GM12878 (cell line): ENCODE results near the gene CDC45. TPM values are rescaled to one million over a fixed set of nuclear protein-coding genes. Genes with fewer than 3 reads are reported as not detected.

Experiments used
- ATAC-seq: fragments of 200-7000 bp; cut with Tn5 transposase; 3 replicates; pipeline ENCODE4 v1.9.1; 2020; ENCODE audit warnings: mild to moderate bottlenecking, moderate library complexity
- BruUV-seq: library from RNA; stranded (reverse); fragments of 400-500 nt; replicated peaks from 2 replicates; lab custom pipeline; 2021; lab: Mats Ljungman, UMichigan
- CTCF ChIA-PET: fragments of 300-600 bp; sonication (Branson Sonifier 250); formaldehyde crosslinking; extraction: SDS; loops from one replicate; lab custom pipeline; 2021; ENCODE audit warnings: inconsistent platforms; lab: Yijun Ruan, JAX
- POLR2A ChIA-PET: fragments of 350-600 bp; formaldehyde crosslinking; extraction: SDS; loops from one replicate; lab custom pipeline; 2021; ENCODE audit warnings: inconsistent platforms; lab: Charles Lee
- RAD21 ChIA-PET: fragments of 300-600 bp; sonication (Branson Sonifier 250); formaldehyde crosslinking; loops from one replicate; lab custom pipeline; 2023; ENCODE audit warnings: antibody characterized with exemption; ENCODE audit not compliant: unreplicated experiment; lab: Charles Lee
- SMC1A ChIA-PET: fragments of 300-600 bp; sonication (Branson Sonifier 250); formaldehyde crosslinking; loops from one replicate; lab custom pipeline; 2023; ENCODE audit not compliant: unreplicated experiment, uncharacterized antibody; lab: Charles Lee
- DNase-seq: peaks from one replicate; pipeline ENCODE4 v3.0.0-alpha.2; 2011; ENCODE audit warnings: low read depth, low spot score
- FAIRE-seq: peaks from 3 replicates; lab custom pipeline; 2011; peaks lifted over from hg19 to GRCh38; lab: Jason Lieb, UNC
- H2AFZ ChIP-seq: 2 replicates; pipeline ENCODE4 v1.6.0; 2011; ENCODE audit warnings: low read depth, low read length, control low read depth; ENCODE audit not compliant: control insufficient read depth
- H3K27ac ChIP-seq: 2 replicates; pipeline ENCODE4 v1.5.1; 2011; ENCODE audit warnings: control low read depth; ENCODE audit not compliant: control insufficient read depth, insufficient read depth
- H3K27me3 ChIP-seq, 2 experiments: replicated peaks in 1 of 2; 2 replicates each; pipeline versions ENCODE4 v1.6.0 to v1.6.1; 2011; ENCODE audit warnings: low read length in 1 of 2; ENCODE audit not compliant: control insufficient read depth in 2 of 2, insufficient read depth in 2 of 2
- H3K36me3 ChIP-seq, 2 experiments: 2 replicates each; pipeline ENCODE4 v1.5.1; 2011; ENCODE audit warnings: low read length in 1 of 2; ENCODE audit not compliant: control insufficient read depth in 2 of 2, insufficient read depth in 2 of 2
- H3K4me1 ChIP-seq: 2 replicates; pipeline ENCODE4 v1.6.1; 2011; ENCODE audit warnings: mild to moderate bottlenecking, low read length, moderate library complexity, mixed read lengths; ENCODE audit not compliant: control insufficient read depth, insufficient read depth
- H3K4me2 ChIP-seq: 2 replicates; pipeline ENCODE4 v1.6.0; 2011; ENCODE audit warnings: control low read depth; ENCODE audit not compliant: control insufficient read depth, insufficient read depth
- H3K4me3 ChIP-seq: fragments of 200-600 bp; sonication (generic); 2 replicates; pipeline ENCODE4 v1.5.1; 2016
- H3K79me2 ChIP-seq: 2 replicates; pipeline ENCODE4 v1.6.0; 2011; ENCODE audit warnings: low read length; ENCODE audit not compliant: control insufficient read depth, insufficient read depth
- H3K9ac ChIP-seq: 2 replicates; pipeline ENCODE4 v1.8.0; 2011; ENCODE audit warnings: low read length, control low read depth, mixed read lengths; ENCODE audit not compliant: control insufficient read depth, insufficient read depth
- H3K9me3 ChIP-seq: replicated peaks from 3 replicates; pipeline ENCODE4 v1.5.1; 2011; ENCODE audit warnings: mild to moderate bottlenecking, low read length; ENCODE audit not compliant: control insufficient read depth, insufficient read depth
- H4K20me1 ChIP-seq: 2 replicates; pipeline ENCODE4 v1.6.0; 2011; ENCODE audit not compliant: control insufficient read depth, insufficient read depth
- CHD1 ChIP-seq: IDR thresholded peaks from 2 replicates; pipeline ENCODE4 v1.6.1; 2012; ENCODE audit warnings: low read depth, low read length, improper control_type of control experiment
- EED ChIP-seq: sonication (generic); IDR thresholded peaks from 2 replicates; pipeline ENCODE4 v1.6.1; 2016; ENCODE audit warnings: antibody characterized with exemption, low read depth
- FOXM1 ChIP-seq: IDR thresholded peaks from 2 replicates; pipeline ENCODE4 v1.6.1; 2012; ENCODE audit warnings: low read depth, mild to moderate bottlenecking, inconsistent platforms, low read length, moderate library complexity
- HCFC1 ChIP-seq: fragments of 150-350 bp; IDR thresholded peaks from 2 replicates; pipeline ENCODE4 v1.6.1; 2014; ENCODE audit warnings: low read length
- IRF3 ChIP-seq: fragments of 450-650 bp; IDR thresholded peaks from 2 replicates; pipeline ENCODE4 v1.6.1; 2014; ENCODE audit warnings: mild to moderate bottlenecking
- JUND ChIP-seq: IDR thresholded peaks from 2 replicates; pipeline ENCODE4 v1.6.1; 2012; ENCODE audit warnings: low read depth, mild to moderate bottlenecking, low read length, improper control_type of control experiment, moderate library complexity
- MTA3 ChIP-seq: IDR thresholded peaks from 2 replicates; pipeline ENCODE4 v1.6.1; 2012; ENCODE audit warnings: low read length, inconsistent platforms, borderline replicate concordance
- POLR2A ChIP-seq: IDR thresholded peaks from 2 replicates; pipeline ENCODE4 v1.6.1; 2011; ENCODE audit warnings: low read depth, mild to moderate bottlenecking, low read length
- POLR2AphosphoS2 ChIP-seq: IDR thresholded peaks from 2 replicates; pipeline ENCODE4 v1.6.1; 2011; ENCODE audit warnings: low read depth, mild to moderate bottlenecking, low read length, improper control_type of control experiment, moderate library complexity
- POU2F2 ChIP-seq: IDR thresholded peaks from 3 replicates; pipeline ENCODE4 v1.6.1; 2011; ENCODE audit warnings: low read depth, mild to moderate bottlenecking, low read length, borderline replicate concordance
- RELA ChIP-seq: fragments of 450-650 bp; IDR thresholded peaks from 2 replicates; pipeline ENCODE4 v1.8.0; 2014; ENCODE audit warnings: borderline replicate concordance; ENCODE audit not compliant: partially characterized antibody
- RUNX3 ChIP-seq: IDR thresholded peaks from 2 replicates; pipeline ENCODE4 v1.6.1; 2012; ENCODE audit warnings: low read length, inconsistent platforms
- USF1 ChIP-seq: IDR thresholded peaks from 2 replicates; pipeline ENCODE4 v1.6.1; 2011; ENCODE audit warnings: borderline replicate concordance, low read depth, mild to moderate bottlenecking, moderate library complexity, mixed read lengths, low read length; ENCODE audit not compliant: insufficient read depth; ENCODE audit errors: extremely low read length
- USF2 ChIP-seq: IDR thresholded peaks from 2 replicates; pipeline ENCODE4 v1.6.1; 2011; ENCODE audit warnings: low read depth, low read length, improper control_type of control experiment, borderline replicate concordance
- ZNF384 ChIP-seq: IDR thresholded peaks from 2 replicates; pipeline ENCODE4 v1.6.1; 2012; ENCODE audit warnings: low read depth, mild to moderate bottlenecking, low read length, improper control_type of control experiment, borderline replicate concordance
- ZNF622 ChIP-seq: fragments of 450-650 bp; IDR thresholded peaks from 2 replicates; pipeline ENCODE4 v1.6.1; 2017; ENCODE audit warnings: mild to moderate bottlenecking, inconsistent platforms
- WGBS: methylation state at CpG from one replicate; pipeline ENCODE4 v1.1.6; 2016; ENCODE audit warnings: low lambda C conversion rate; ENCODE audit not compliant: insufficient replicate concordance, insufficient coverage; ENCODE audit errors: missing lambda C conversion rate; 5-methylcytosine and 5-hydroxymethylcytosine counted together
- in situ Hi-C: fragments of 300-500 bp; cut with MboI; formaldehyde crosslinking; loops from 9 replicates; pipeline ENCODE4 v1.14.3; 2018; ENCODE audit warnings: mixed read lengths
- intact Hi-C: fragments of 100-400 bp; cut with micrococcal nuclease; formaldehyde crosslinking; loops from one replicate; pipeline ENCODE4 v1.14.2; 2022; ENCODE audit not compliant: unreplicated experiment
- polyA plus RNA-seq, 11 experiments: library from polyadenylated mRNA; depleted of rRNA in 4 of 11; unstranded in 6 of 11; stranded (reverse) in 5 of 11; fragments of >200 nt; fragmentation: Nextera tagmentation in 4 of 11; fragmentation: Illumina TruSeq in 1 of 11; extraction: Ambion mirVana in 4 of 11; extraction: Trizol in 1 of 11; gene quantifications; 1 replicate in 1 of 11; 2 replicates in 10 of 11; pipeline versions ENCODE4 v1.2.1 to v1.2.3, GENCODE V29; 2011 to 2016; ENCODE audit warnings: inconsistent platforms in 2 of 11, missing spikeins in 2 of 11, low read depth in 1 of 11
- total RNA-seq, 4 experiments: library from RNA; depleted of rRNA in 3 of 4; stranded (reverse); fragments of >200 nt in 3 of 4; fragmentation: Illumina TruSeq in 1 of 4; extraction: Trizol in 1 of 4; gene quantifications; 2 replicates each; pipeline versions ENCODE4 v1.2.1 to v1.2.3, GENCODE V29; 2013 to 2021

CDC45 gene
- total and polyA plus RNA-seq, 10 of the 15 experiments (the other 5 are each of a cell fraction or from before 2014, with no cell fraction given), result 40.8 to 88.5 (median 54.2) TPM

- TF ChIP-seq RELA (no peak), POLR2AphosphoS2 (no peak), CHD1 (no peak), USF1 (no peak), ZNF384 (no peak), USF2 (no peak), RUNX3 (no peak), FOXM1 (no peak), IRF3 (no peak), EED (no peak), MTA3 (no peak), POU2F2 (no peak), JUND (no peak), POLR2A (no peak), HCFC1 (no peak), ZNF622 (no peak)
- no peak for FAIRE-seq
- H3K4me3 ChIP-seq, result no peak overlapping the region
- H3K27me3 ChIP-seq, result no peaks in the 10 kb centered on the region
- no peaks in the 10 kb centered on the region for H4K20me1 ChIP-seq
- no peak for ATAC-seq
- no peaks in the 10 kb centered on the region for H3K4me1 ChIP-seq
- WGBS, result 68% methylated on average over 8 of the region's 8 CpGs
- in situ Hi-C loops, result no loop called here
- no peak overlapping the region for H3K9ac ChIP-seq
- SMC1A ChIA-PET, result no interaction called here
- no peak overlapping the region for H2AFZ ChIP-seq
- POLR2A ChIA-PET, result no interaction called here
- H3K79me2 ChIP-seq, result no peaks in the 10 kb centered on the region
- H3K27ac ChIP-seq, result no peak overlapping the region
- RAD21 ChIA-PET, result no interaction called here
- CTCF ChIA-PET, result no interaction called here
- intact Hi-C loops, result no loop called here
- H3K4me2 ChIP-seq, result no peak overlapping the region
- DNase-seq, result no peak
- BruUV-seq, result no TSS peak
- no peaks in the 10 kb centered on the region for H3K36me3 ChIP-seq
- H3K9me3 ChIP-seq, result no peaks in the 10 kb centered on the region
Observed at GRCh38 chr22:19533049-19533626, 53.4 kb downstream of the CDC45 start.
